ENCODE measurements around the gene OMP.

The OMP gene

DNA sequence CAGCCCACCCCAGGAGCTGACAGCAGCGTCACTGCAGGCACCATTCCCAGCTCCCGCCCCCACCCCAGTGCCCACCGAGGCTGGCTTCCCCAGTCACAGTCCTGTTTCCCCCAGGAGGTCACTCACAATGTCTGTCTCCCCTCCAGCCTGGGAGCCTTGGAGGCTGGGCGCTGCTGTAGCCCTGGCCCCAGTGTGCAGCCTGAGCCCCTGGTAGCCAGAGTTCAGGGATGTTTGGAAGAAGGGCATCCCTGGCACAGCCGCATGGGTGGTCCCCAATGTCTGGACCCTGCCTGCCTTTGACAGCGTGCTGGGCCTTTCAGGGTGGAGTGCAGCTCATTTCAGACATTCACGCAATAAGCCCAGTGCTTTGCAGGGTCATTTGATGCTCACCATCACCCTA, 31.6 kb upstream of the OMP start:
- DNase-seq (ENCODE audit: low read depth in 1 of 2, low spot score in 1 of 2), result no peak
- Histone ChIP-seq H3K27me3 (ENCODE audit: insufficient read depth, poor library complexity, severe bottlenecking) (peaks cover 5% of the 10 kb centered on the region), H3K4me3 (replicated peaks; ENCODE audit: insufficient read depth, low read length) (no peak overlapping the region), H3K27ac (replicated peaks) (no peak overlapping the region)
- no peak for TF ChIP-seq SPI1 (IDR thresholded peaks at IDR 0.05; ENCODE audit: borderline replicate concordance, low read depth)

- no peak overlapping the region for H3K27ac ChIP-seq (replicated peaks)
- peak; percentile 37 to 71 for DNase-seq (ENCODE audit: low read depth in 1 of 2, low spot score in 1 of 2)
These were observed 30.7 kb upstream of the OMP start for GRCh38 chr11:77071671-77072605.

DNA sequence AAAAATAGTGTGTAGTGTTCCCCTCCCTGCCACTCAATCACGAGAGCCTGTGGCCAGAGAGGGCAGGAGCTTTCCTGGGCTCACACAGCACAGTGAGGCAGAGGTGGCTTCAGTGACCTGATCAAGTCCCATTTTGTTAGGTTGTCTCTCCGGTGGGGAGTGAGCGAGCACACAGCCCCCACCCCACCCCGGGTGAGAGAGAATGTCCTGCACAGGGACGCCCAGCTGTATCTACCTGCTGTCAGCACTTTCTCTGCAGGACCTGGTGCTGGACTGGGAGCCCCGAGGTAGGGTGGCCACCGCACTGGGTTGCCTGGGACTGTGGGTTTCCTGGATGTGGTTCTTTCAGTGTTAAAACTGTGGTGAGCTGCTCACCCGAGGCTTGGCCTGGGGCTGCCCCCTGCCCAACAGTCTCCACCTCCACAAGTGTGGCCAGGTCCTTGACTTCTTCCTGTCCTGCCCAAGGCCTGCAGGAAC, 29.8 kb upstream of the OMP start:
- Histone ChIP-seq H3K4me3 (replicated peaks; ENCODE audit: insufficient read depth, low read length) (no peak overlapping the region), H3K27me3 (ENCODE audit: insufficient read depth, poor library complexity, severe bottlenecking) (no peaks in the 10 kb centered on the region), H3K27ac (replicated peaks) (no peak overlapping the region)
- DNase-seq (ENCODE audit: low read depth in 1 of 2, low spot score in 1 of 2), result no peak
- TF ChIP-seq, protein P1, sequence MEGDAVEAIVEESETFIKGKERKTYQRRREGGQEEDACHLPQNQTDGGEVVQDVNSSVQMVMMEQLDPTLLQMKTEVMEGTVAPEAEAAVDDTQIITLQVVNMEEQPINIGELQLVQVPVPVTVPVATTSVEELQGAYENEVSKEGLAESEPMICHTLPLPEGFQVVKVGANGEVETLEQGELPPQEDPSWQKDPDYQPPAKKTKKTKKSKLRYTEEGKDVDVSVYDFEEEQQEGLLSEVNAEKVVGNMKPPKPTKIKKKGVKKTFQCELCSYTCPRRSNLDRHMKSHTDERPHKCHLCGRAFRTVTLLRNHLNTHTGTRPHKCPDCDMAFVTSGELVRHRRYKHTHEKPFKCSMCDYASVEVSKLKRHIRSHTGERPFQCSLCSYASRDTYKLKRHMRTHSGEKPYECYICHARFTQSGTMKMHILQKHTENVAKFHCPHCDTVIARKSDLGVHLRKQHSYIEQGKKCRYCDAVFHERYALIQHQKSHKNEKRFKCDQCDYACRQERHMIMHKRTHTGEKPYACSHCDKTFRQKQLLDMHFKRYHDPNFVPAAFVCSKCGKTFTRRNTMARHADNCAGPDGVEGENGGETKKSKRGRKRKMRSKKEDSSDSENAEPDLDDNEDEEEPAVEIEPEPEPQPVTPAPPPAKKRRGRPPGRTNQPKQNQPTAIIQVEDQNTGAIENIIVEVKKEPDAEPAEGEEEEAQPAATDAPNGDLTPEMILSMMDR (IDR thresholded peaks at IDR 0.05; ENCODE audit: insufficient read depth, low read length), result no peak
- TF ChIP-seq SPI1 (IDR thresholded peaks at IDR 0.05; ENCODE audit: borderline replicate concordance, low read depth) (no peak), POLR2AphosphoS5 (IDR thresholded peaks at IDR 0.05; ENCODE audit: low read depth) (no peak), GABPA (IDR thresholded peaks at IDR 0.05; ENCODE audit: low read depth) (no peak)
- TF ChIP-seq, protein P2, sequence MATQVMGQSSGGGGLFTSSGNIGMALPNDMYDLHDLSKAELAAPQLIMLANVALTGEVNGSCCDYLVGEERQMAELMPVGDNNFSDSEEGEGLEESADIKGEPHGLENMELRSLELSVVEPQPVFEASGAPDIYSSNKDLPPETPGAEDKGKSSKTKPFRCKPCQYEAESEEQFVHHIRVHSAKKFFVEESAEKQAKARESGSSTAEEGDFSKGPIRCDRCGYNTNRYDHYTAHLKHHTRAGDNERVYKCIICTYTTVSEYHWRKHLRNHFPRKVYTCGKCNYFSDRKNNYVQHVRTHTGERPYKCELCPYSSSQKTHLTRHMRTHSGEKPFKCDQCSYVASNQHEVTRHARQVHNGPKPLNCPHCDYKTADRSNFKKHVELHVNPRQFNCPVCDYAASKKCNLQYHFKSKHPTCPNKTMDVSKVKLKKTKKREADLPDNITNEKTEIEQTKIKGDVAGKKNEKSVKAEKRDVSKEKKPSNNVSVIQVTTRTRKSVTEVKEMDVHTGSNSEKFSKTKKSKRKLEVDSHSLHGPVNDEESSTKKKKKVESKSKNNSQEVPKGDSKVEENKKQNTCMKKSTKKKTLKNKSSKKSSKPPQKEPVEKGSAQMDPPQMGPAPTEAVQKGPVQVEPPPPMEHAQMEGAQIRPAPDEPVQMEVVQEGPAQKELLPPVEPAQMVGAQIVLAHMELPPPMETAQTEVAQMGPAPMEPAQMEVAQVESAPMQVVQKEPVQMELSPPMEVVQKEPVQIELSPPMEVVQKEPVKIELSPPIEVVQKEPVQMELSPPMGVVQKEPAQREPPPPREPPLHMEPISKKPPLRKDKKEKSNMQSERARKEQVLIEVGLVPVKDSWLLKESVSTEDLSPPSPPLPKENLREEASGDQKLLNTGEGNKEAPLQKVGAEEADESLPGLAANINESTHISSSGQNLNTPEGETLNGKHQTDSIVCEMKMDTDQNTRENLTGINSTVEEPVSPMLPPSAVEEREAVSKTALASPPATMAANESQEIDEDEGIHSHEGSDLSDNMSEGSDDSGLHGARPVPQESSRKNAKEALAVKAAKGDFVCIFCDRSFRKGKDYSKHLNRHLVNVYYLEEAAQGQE (IDR thresholded peaks at IDR 0.05; ENCODE audit: insufficient replicate concordance, low read depth), result no peak

More at GRCh38 chr11:77071671-77072605, 30.7 kb upstream of the OMP start:
- Histone ChIP-seq H3K27me3 (ENCODE audit: insufficient read depth, poor library complexity, severe bottlenecking) (no peaks in the 10 kb centered on the region), H3K4me3 (replicated peaks; ENCODE audit: insufficient read depth, low read length) (no peak overlapping the region)
- TF ChIP-seq SPI1 (IDR thresholded peaks at IDR 0.05; ENCODE audit: borderline replicate concordance, low read depth), result no peak; the same call in 1 of the 2 replicates
- TF ChIP-seq, protein P2 (IDR thresholded peaks at IDR 0.05; ENCODE audit: insufficient replicate concordance, low read depth), result no peak
- no peak for TF ChIP-seq POLR2AphosphoS5 (IDR thresholded peaks at IDR 0.05; ENCODE audit: low read depth)
- no peak for TF ChIP-seq GABPA (IDR thresholded peaks at IDR 0.05; ENCODE audit: low read depth)
- TF ChIP-seq, protein P1 (IDR thresholded peaks at IDR 0.05; ENCODE audit: insufficient read depth, low read length), result no peak

GRCh38 chr11:77073328-77074001, 29.2 kb upstream of the OMP start:
- no peak overlapping the region for H3K4me3 ChIP-seq (replicated peaks; ENCODE audit: insufficient read depth, low read length)
- DNase-seq (ENCODE audit: low read depth in 1 of 2, low spot score in 1 of 2), result no peak
- no peaks in the 10 kb centered on the region for H3K27me3 ChIP-seq (ENCODE audit: insufficient read depth, poor library complexity, severe bottlenecking)
- no peak overlapping the region for H3K27ac ChIP-seq (replicated peaks)
- TF ChIP-seq, protein P2 (IDR thresholded peaks at IDR 0.05; ENCODE audit: insufficient replicate concordance, low read depth), result no peak
- TF ChIP-seq SPI1 (IDR thresholded peaks at IDR 0.05; ENCODE audit: borderline replicate concordance, low read depth) (no peak), POLR2AphosphoS5 (IDR thresholded peaks at IDR 0.05; ENCODE audit: low read depth) (no peak), GABPA (IDR thresholded peaks at IDR 0.05; ENCODE audit: low read depth) (no peak)
- TF ChIP-seq, protein P1 (IDR thresholded peaks at IDR 0.05; ENCODE audit: insufficient read depth, low read length), result no peak

All from HL-60 (cell line).